OCI-LY1 (cell line): Measurements from ENCODE around the gene PGC.

Experiments
- CTCF ChIP-seq: fragments of 200-600 bp; sonication (generic), shearing (Covaris generic); IDR thresholded peaks from 2 replicates; pipeline ENCODE4 v1.5.1; 2017; ENCODE audit warnings: mild to moderate bottlenecking, antibody characterized with exemption, low read length, moderate library complexity, mixed read lengths
- EZH2 ChIP-seq: fragments of 200-600 bp; sonication (generic), shearing (Covaris generic); IDR thresholded peaks from 2 replicates; pipeline ENCODE4 v1.8.0; 2017; ENCODE audit warnings: borderline replicate concordance, mixed run types, mild to moderate bottlenecking, antibody characterized with exemption, low read length, moderate library complexity, mixed read lengths

GRCh38 chr6:41769376-41769775 lies 22.2 kb upstream of the PGC start:
- TF ChIP-seq CTCF = no peak
- no peak for TF ChIP-seq EZH2
